ENCODE measurements around the gene CDH4.

Gene CDH4

GRCh38 chr20:61815176-61815575 is 563.1 kb downstream of the CDH4 start:
- Histone ChIP-seq H3K9me3 (no peaks in the 10 kb centered on the region), H3K4me3 (ENCODE audit: low read depth in 1 of 2, low read length in 1 of 2) (no peak overlapping the region), H3K36me3 (no peaks in the 10 kb centered on the region), H3K27ac (no peak overlapping the region), H3K27me3 (no peaks in the 10 kb centered on the region), H3K4me1 (ENCODE audit: control insufficient read depth in 1 of 2, insufficient read depth in 1 of 2, low read depth in 1 of 2, low read length in 1 of 2) (no peaks in the 10 kb centered on the region)
- no peak for TF ChIP-seq CTCF (IDR thresholded peaks at IDR 0.05)

- Histone ChIP-seq H3K4me3 (ENCODE audit: low read depth in 1 of 2, low read length in 1 of 2) (no peak overlapping the region), H3K9me3 (no peaks in the 10 kb centered on the region), H3K36me3 (no peaks in the 10 kb centered on the region), H3K27ac (no peak overlapping the region), H3K27me3 (no peaks in the 10 kb centered on the region), H3K4me1 (ENCODE audit: control insufficient read depth in 1 of 2, insufficient read depth in 1 of 2, low read depth in 1 of 2, low read length in 1 of 2) (no peaks in the 10 kb centered on the region)
- TF ChIP-seq CTCF (IDR thresholded peaks at IDR 0.05), result no peak
These were observed 563.6 kb downstream of the CDH4 start for GRCh38 chr20:61815678-61816077.

GRCh38 chr20:61816606-61817460 is 564.8 kb downstream of the CDH4 start:
- no peak for TF ChIP-seq CTCF (IDR thresholded peaks at IDR 0.05)
- H3K4me3 ChIP-seq (ENCODE audit: low read depth in 1 of 2, low read length in 1 of 2), result no peak overlapping the region
- no peak overlapping the region for H3K27ac ChIP-seq
- H3K4me1 ChIP-seq (ENCODE audit: control insufficient read depth in 1 of 2, insufficient read depth in 1 of 2, low read depth in 1 of 2, low read length in 1 of 2), result no peaks in the 10 kb centered on the region
- no peaks in the 10 kb centered on the region for H3K36me3 ChIP-seq
- no peaks in the 10 kb centered on the region for H3K9me3 ChIP-seq
- no peaks in the 10 kb centered on the region for H3K27me3 ChIP-seq

- H3K27me3 ChIP-seq, result no peaks in the 10 kb centered on the region
- no peaks in the 10 kb centered on the region for H3K4me1 ChIP-seq (ENCODE audit: control insufficient read depth in 1 of 2, insufficient read depth in 1 of 2, low read depth in 1 of 2, low read length in 1 of 2)
- no peak overlapping the region for H3K4me3 ChIP-seq (ENCODE audit: low read depth in 1 of 2, low read length in 1 of 2)
- no peaks in the 10 kb centered on the region for H3K9me3 ChIP-seq
- no peaks in the 10 kb centered on the region for H3K36me3 ChIP-seq
- no peak for TF ChIP-seq CTCF (IDR thresholded peaks at IDR 0.05)
- H3K27ac ChIP-seq, result no peak overlapping the region
These were observed 565.5 kb downstream of the CDH4 start for GRCh38 chr20:61817575-61817974.

- Histone ChIP-seq H3K9me3 (no peaks in the 10 kb centered on the region), H3K4me3 (ENCODE audit: low read depth in 1 of 2, low read length in 1 of 2) (no peak overlapping the region), H3K27ac (no peak overlapping the region), H3K27me3 (no peaks in the 10 kb centered on the region), H3K36me3 (no peaks in the 10 kb centered on the region), H3K4me1 (ENCODE audit: control insufficient read depth in 1 of 2, insufficient read depth in 1 of 2, low read depth in 1 of 2, low read length in 1 of 2) (no peaks in the 10 kb centered on the region)
- TF ChIP-seq CTCF (IDR thresholded peaks at IDR 0.05), result no peak
These were observed 566.9 kb downstream of the CDH4 start for GRCh38 chr20:61818746-61819573.
